ENCODE measurements around the gene ZNF217. TPM values are rescaled to one million over a fixed set of nuclear protein-coding genes. Genes with fewer than 3 reads are reported as not detected.
"Not testable (repeated sequence)": the region's sequence is repeated elsewhere in the genome, so short reads cannot be mapped to it uniquely, and the experiment has no call there.

Gene ZNF217
- total and polyA plus RNA-seq, 8 donors = 23.6 to 35.4 (median 26.7) TPM

- intact Hi-C loops (cut with DNase I) = no loop called here
- ATAC-seq (peak; percentile 84), DNase-seq (peak in 3 of 4 donors; percentile 75 to 80 (median 79))
- Histone ChIP-seq H3K36me3 (no peaks in the 10 kb centered on the region), H3K4me3 (peak overlapping the region; percentile 10 to 28), H3K4me1 (peaks cover 24 to 63% of the 10 kb centered on the region in 2 donors), H3K27me3 (no peaks in the 10 kb centered on the region), H3K9me3 (no peaks in the 10 kb centered on the region), H3K27ac (peak overlapping the region; percentile 86 to 94)
- no peak for TF ChIP-seq CTCF (IDR thresholded peaks at IDR 0.05)
Measured at GRCh38 chr20:53623454-53624211, 30.0 kb upstream of the ZNF217 start.

GRCh38 chr20:53623134-53623453 is 29.5 kb upstream of the ZNF217 start:
- Histone ChIP-seq H3K27me3 (no peaks in the 10 kb centered on the region), H3K4me1 (peaks cover 24 to 63% of the 10 kb centered on the region in 2 donors), H3K9me3 (no peaks in the 10 kb centered on the region), H3K4me3 (peak overlapping the region in 1 of 2 donors; percentile 28), H3K27ac (peak overlapping the region; percentile 86 to 94), H3K36me3 (no peaks in the 10 kb centered on the region)
- no peak for DNase-seq
- ATAC-seq = no peak
- intact Hi-C loops (cut with DNase I) = no loop called here
- no peak for TF ChIP-seq CTCF (IDR thresholded peaks at IDR 0.05)

GRCh38 chr20:53622247-53623133 is 28.9 kb upstream of the ZNF217 start:
- Histone ChIP-seq H3K36me3 (no peaks in the 10 kb centered on the region), H3K27me3 (peaks cover 0 to 3% of the 10 kb centered on the region in 2 donors), H3K9me3 (no peaks in the 10 kb centered on the region), H3K4me3 (no peak overlapping the region), H3K27ac (peak overlapping the region; percentile 86 to 94), H3K4me1 (peaks cover 24 to 63% of the 10 kb centered on the region in 2 donors)
- intact Hi-C loops (cut with DNase I) = no loop called here
- ATAC-seq (peak; percentile 26), DNase-seq (no peak)
- TF ChIP-seq CTCF (IDR thresholded peaks at IDR 0.05) = no peak

- no peaks in the 10 kb centered on the region for H3K36me3 ChIP-seq
- peak; percentile 52 for ATAC-seq
- H3K27ac ChIP-seq = peak overlapping the region; percentile 86 to 94
- intact Hi-C loops (cut with DNase I) = no loop called here
- no peaks in the 10 kb centered on the region for H3K9me3 ChIP-seq
- peaks cover 24 to 63% of the 10 kb centered on the region in 2 donors for H3K4me1 ChIP-seq
- TF ChIP-seq CTCF (IDR thresholded peaks at IDR 0.05) = no peak
- peaks cover 0 to 5% of the 10 kb centered on the region in 2 donors for H3K27me3 ChIP-seq
- DNase-seq = peak in 1 of 4 donors; percentile 23
- no peak overlapping the region for H3K4me3 ChIP-seq
Measured at GRCh38 chr20:53621482-53622246, 28.0 kb upstream of the ZNF217 start.

GRCh38 chr20:53618490-53619000 is 24.9 kb upstream of the ZNF217 start:
- H3K9me3 ChIP-seq; H3K4me3 ChIP-seq; ATAC-seq; DNase-seq; H3K36me3 ChIP-seq; H3K27me3 ChIP-seq; intact Hi-C loops (cut with DNase I); H3K27ac ChIP-seq: not testable (repeated sequence)
- H3K4me1 ChIP-seq = peaks cover 24 to 42% of the 10 kb centered on the region in 2 donors
